ENCODE results near the gene CD74. TPM values are rescaled to one million over a fixed set of nuclear protein-coding genes. Genes with fewer than 3 reads are reported as not detected.

The CD74 gene
- total RNA-seq, 1 experiment from 2014 or later = 0.22 TPM

DNA sequence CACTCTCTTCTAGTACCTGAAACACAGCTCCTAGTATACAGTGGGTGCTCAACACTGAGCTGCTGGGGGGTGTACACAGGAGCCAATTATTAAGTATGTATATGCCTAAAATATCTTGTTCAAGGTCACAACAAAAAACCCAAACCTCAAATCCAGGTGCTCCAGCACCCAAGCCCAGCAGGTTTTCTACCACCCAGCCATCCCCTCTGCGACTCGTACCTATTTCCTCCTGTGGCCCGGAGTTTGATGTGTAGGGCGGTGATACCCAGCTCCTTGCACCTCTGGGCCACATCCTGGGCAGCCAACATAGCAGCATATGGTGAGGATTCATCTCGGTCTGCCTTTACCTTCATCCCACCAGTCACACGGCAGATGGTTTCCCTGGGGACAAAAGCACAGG lies 33.9 kb upstream of the CD74 start:
- H3K27me3 ChIP-seq (ENCODE audit: low read length) = no peaks in the 10 kb centered on the region
- CTCF ChIA-PET = no interaction called here

GRCh38 chr5:150446088-150446487 lies 33.4 kb upstream of the CD74 start:
- H3K4me2 ChIP-seq (ENCODE audit: low read length) = no peak overlapping the region
- peaks cover 59% of the 10 kb centered on the region for H3K36me3 ChIP-seq (ENCODE audit: low read depth, low read length)
- peaks cover 37% of the 10 kb centered on the region for H3K79me2 ChIP-seq (ENCODE audit: low read length)
- no peak for ATAC-seq
- no peaks in the 10 kb centered on the region for H3K9me3 ChIP-seq (ENCODE audit: low read length)
- ChIA-PET CTCF (no interaction called here), POLR2A (ENCODE audit: unreplicated experiment) (no interaction called here)
- no peak for TF ChIP-seq CTCF (conservative IDR thresholded peaks at IDR 0.05; ENCODE audit: low read depth, low read length)
- no peak for TF ChIP-seq EZH2 (IDR thresholded peaks at IDR 0.05; ENCODE audit: low read length, unreplicated experiment)
- TF ChIP-seq EZH2phosphoT487 (IDR thresholded peaks at IDR 0.05; ENCODE audit: borderline replicate concordance, low read length) = no peak
- no TSS peak for BruUV-seq (replicated peaks)
- no peak overlapping the region for H3K9ac ChIP-seq (ENCODE audit: low read length)
- peaks cover 62% of the 10 kb centered on the region for H4K20me1 ChIP-seq (ENCODE audit: low read length)
- H3K27me3 ChIP-seq (ENCODE audit: low read length) = no peaks in the 10 kb centered on the region
- no peak overlapping the region for H2AFZ ChIP-seq (ENCODE audit: low read length)
- intact Hi-C loops (cut with micrococcal nuclease) = no loop called here
- no peak overlapping the region for H3K4me3 ChIP-seq (ENCODE audit: low read length)
- H3F3A ChIP-seq (ENCODE audit: low read length, unreplicated experiment) = peaks cover 17% of the 10 kb centered on the region
- no peaks in the 10 kb centered on the region for H3K9me2 ChIP-seq (replicated peaks; ENCODE audit: low read length)
- H3K4me1 ChIP-seq (ENCODE audit: insufficient read depth, low read length) = peaks cover 11% of the 10 kb centered on the region
- H3K27ac ChIP-seq (ENCODE audit: low read length) = no peak overlapping the region
- DNase-seq = no peak

More for the DNA sequence above, 33.9 kb upstream of the CD74 start:
- peaks cover 16% of the 10 kb centered on the region for H3F3A ChIP-seq (ENCODE audit: low read length, unreplicated experiment)
- H3K4me3 ChIP-seq (ENCODE audit: low read length) = no peak overlapping the region
- H3K79me2 ChIP-seq (ENCODE audit: low read length) = peaks cover 37% of the 10 kb centered on the region
- intact Hi-C loops (cut with micrococcal nuclease) = no loop called here
- H3K4me2 ChIP-seq (ENCODE audit: low read length) = peak overlapping the region; percentile 96; the same call in 1 of the 2 replicates
- no peaks in the 10 kb centered on the region for H3K9me3 ChIP-seq (ENCODE audit: low read length)
- peaks cover 62% of the 10 kb centered on the region for H4K20me1 ChIP-seq (ENCODE audit: low read length)
- TF ChIP-seq EZH2 (IDR thresholded peaks at IDR 0.05; ENCODE audit: low read length, unreplicated experiment) (no peak), EZH2phosphoT487 (IDR thresholded peaks at IDR 0.05; ENCODE audit: borderline replicate concordance, low read length) (no peak), CTCF (conservative IDR thresholded peaks at IDR 0.05; ENCODE audit: low read depth, low read length) (no peak)
- H3K4me1 ChIP-seq (ENCODE audit: insufficient read depth, low read length) = peaks cover 11% of the 10 kb centered on the region
- BruUV-seq (replicated peaks) = no TSS peak
- H3K9me2 ChIP-seq (replicated peaks; ENCODE audit: low read length) = no peaks in the 10 kb centered on the region
- no peak overlapping the region for H3K9ac ChIP-seq (ENCODE audit: low read length)
- POLR2A ChIA-PET (ENCODE audit: unreplicated experiment) = no interaction called here
- no peak overlapping the region for H2AFZ ChIP-seq (ENCODE audit: low read length)
- no peak for DNase-seq
- H3K27ac ChIP-seq (ENCODE audit: low read length) = no peak overlapping the region
- peaks cover 59% of the 10 kb centered on the region for H3K36me3 ChIP-seq (ENCODE audit: low read depth, low read length)
- no peak for ATAC-seq

- H3K4me2 ChIP-seq (ENCODE audit: low read length) = no peak overlapping the region
- peaks cover 37% of the 10 kb centered on the region for H3K79me2 ChIP-seq (ENCODE audit: low read length)
- CTCF ChIA-PET = no interaction called here
- no peak overlapping the region for H3K27ac ChIP-seq (ENCODE audit: low read length)
- H3K4me1 ChIP-seq (ENCODE audit: insufficient read depth, low read length) = peaks cover 11% of the 10 kb centered on the region
- POLR2A ChIA-PET (ENCODE audit: unreplicated experiment) = no interaction called here
- no peaks in the 10 kb centered on the region for H3K27me3 ChIP-seq (ENCODE audit: low read length)
- TF ChIP-seq EZH2 (IDR thresholded peaks at IDR 0.05; ENCODE audit: low read length, unreplicated experiment) (no peak), CTCF (conservative IDR thresholded peaks at IDR 0.05; ENCODE audit: low read depth, low read length) (no peak), EZH2phosphoT487 (IDR thresholded peaks at IDR 0.05; ENCODE audit: borderline replicate concordance, low read length) (no peak)
- no peak for DNase-seq
- no peaks in the 10 kb centered on the region for H3K9me2 ChIP-seq (replicated peaks; ENCODE audit: low read length)
- ATAC-seq = no peak
- intact Hi-C loops (cut with micrococcal nuclease) = no loop called here
- H4K20me1 ChIP-seq (ENCODE audit: low read length) = peaks cover 62% of the 10 kb centered on the region
- BruUV-seq (replicated peaks) = no TSS peak
- H3K4me3 ChIP-seq (ENCODE audit: low read length) = no peak overlapping the region
- H3K9me3 ChIP-seq (ENCODE audit: low read length) = no peaks in the 10 kb centered on the region
- no peak overlapping the region for H3K9ac ChIP-seq (ENCODE audit: low read length)
- no peak overlapping the region for H2AFZ ChIP-seq (ENCODE audit: low read length)
- peaks cover 20% of the 10 kb centered on the region for H3F3A ChIP-seq (ENCODE audit: low read length, unreplicated experiment)
- peaks cover 59% of the 10 kb centered on the region for H3K36me3 ChIP-seq (ENCODE audit: low read depth, low read length)
Observed at GRCh38 chr5:150444770-150445169, 32.1 kb upstream of the CD74 start.

Measured in PC-3 (cell line).